Tibial nerve (tissue), 4 donors: ENCODE results near the gene TTC21B. TPM values are rescaled to one million over a fixed set of nuclear protein-coding genes. Genes with fewer than 3 reads are reported as not detected.

Experiments
- DNase-seq, 2 donors: peaks; one replicate each; pipeline ENCODE4 v3.0.0-alpha.2; 2019; ENCODE audit warnings: low spot score in 2 of 2
- H3K27ac ChIP-seq, 4 donors: fragments of 200-600 bp; sonication (generic) in 3 of 4; one replicate each; pipeline ENCODE4 v1.5.1; 2017 to 2019; ENCODE audit warnings: mild to moderate bottlenecking in 1 of 4
- H3K27me3 ChIP-seq, 2 donors: fragments of 200-600 bp; sonication (generic) in 1 of 2; one replicate each; pipeline versions ENCODE4 v1.5.1 to v1.6.0; 2017 to 2019
- H3K36me3 ChIP-seq, 3 donors: fragments of 200-600 bp; sonication (generic); one replicate each; pipeline ENCODE4 v1.5.1; 2018 to 2019
- H3K4me1 ChIP-seq, 4 donors: fragments of 200-600 bp; sonication (generic) in 3 of 4; one replicate each; pipeline ENCODE4 v1.5.1; 2017 to 2019
- H3K4me3 ChIP-seq, 4 donors: fragments of 200-600 bp; sonication (generic) in 3 of 4; one replicate each; pipeline ENCODE4 v1.5.1; 2017 to 2019; ENCODE audit warnings: mild to moderate bottlenecking in 1 of 4, moderate library complexity in 1 of 4
- H3K9me3 ChIP-seq, 4 donors: fragments of 200-600 bp; sonication (generic) in 3 of 4; one replicate each; pipeline ENCODE4 v1.5.1; 2017 to 2019
- EP300 ChIP-seq, 2 donors: sonication (generic); formaldehyde crosslinking; IDR thresholded peaks; one replicate each; pipeline ENCODE4 v1.6.1; 2017; ENCODE audit warnings: antibody characterized with exemption in 2 of 2, mild to moderate bottlenecking in 1 of 2
- POLR2A ChIP-seq, 2 donors: fragments of 450-650 bp; IDR thresholded peaks; one replicate each; pipeline ENCODE4 v1.6.1; 2017; ENCODE audit warnings: antibody characterized with exemption in 2 of 2, mild to moderate bottlenecking in 2 of 2, moderate library complexity in 2 of 2
- WGBS, 2 donors: methylation state at CpG; one replicate each; pipeline ENCODE4 v1.1.5; 2018; 5-methylcytosine and 5-hydroxymethylcytosine counted together
- total RNA-seq, 4 donors: library from RNA; depleted of rRNA; stranded (reverse); fragments of >200 nt; gene quantifications; one replicate each; pipeline ENCODE4 v1.1.0, GENCODE V29; 2016
- TF ChIP-seq, protein P1 (sequence below), 5 experiments: fragments of 200-600 bp in 3 of 5; fragments of 450-650 bp in 2 of 5; sonication (generic) in 3 of 5; IDR thresholded peaks; one replicate each; pipeline ENCODE4 v1.5.1; 2016 to 2019; ENCODE audit warnings: antibody characterized with exemption in 5 of 5, mild to moderate bottlenecking in 3 of 5, moderate library complexity in 2 of 5

The TTC21B gene
- total RNA-seq, 4 donors from 2014 or later: 39.6 to 58.8 (median 55.9) TPM

DNA sequence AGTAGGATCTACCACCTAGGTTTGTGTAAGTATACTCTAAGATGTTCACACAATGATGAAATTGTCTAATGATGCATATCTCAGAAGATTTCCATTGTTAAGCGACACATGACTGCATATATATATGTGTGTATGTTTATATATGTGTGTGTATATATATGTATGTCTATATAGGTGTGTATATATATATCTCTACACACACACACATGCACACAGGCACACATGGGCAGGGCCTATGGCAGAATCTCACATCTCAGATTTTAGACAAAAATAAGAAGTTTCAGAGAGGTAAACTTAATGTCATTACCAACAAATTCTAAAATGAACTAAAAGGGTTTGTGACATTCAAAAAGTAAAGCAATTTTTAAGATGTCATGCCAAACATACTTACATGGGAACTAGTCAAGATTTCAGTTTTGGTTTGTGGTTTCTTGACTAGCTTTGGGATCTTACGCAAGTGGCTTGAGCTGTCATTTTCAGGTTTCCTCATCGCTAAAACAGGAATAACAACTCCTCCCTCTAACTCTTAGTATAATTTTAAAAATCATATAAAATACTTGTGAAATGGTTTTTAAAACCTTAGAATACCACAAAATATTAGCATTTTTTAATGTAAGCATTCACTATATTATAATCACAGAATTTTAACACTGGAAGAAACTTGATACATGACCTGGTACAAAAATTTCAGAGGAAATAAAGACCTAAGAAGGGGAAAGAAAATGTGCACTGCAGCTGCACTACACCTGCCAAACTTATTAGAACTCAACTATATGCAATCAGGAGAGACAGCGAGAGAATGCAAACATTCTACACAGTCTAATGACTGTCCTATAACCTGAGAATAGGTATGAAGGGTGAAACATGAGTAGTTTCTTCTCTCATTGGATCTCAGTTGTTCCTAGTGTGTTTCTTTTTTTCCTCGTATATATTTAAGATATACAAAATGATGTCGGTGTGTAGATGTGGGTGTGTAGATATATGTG is 75.7 kb downstream of the TTC21B start:
- Histone ChIP-seq H3K27me3 (no peaks in the 10 kb centered on the region), H3K9me3 (no peaks in the 10 kb centered on the region), H3K4me3 (no peak overlapping the region), H3K36me3 (peaks cover 0 to 39% (median 0%) of the 10 kb centered on the region in 3 donors), H3K4me1 (no peaks in the 10 kb centered on the region), H3K27ac (no peak overlapping the region)
- no peak for DNase-seq
- TF ChIP-seq EP300 (IDR thresholded peaks at IDR 0.05): no peak
- TF ChIP-seq, protein P1, sequence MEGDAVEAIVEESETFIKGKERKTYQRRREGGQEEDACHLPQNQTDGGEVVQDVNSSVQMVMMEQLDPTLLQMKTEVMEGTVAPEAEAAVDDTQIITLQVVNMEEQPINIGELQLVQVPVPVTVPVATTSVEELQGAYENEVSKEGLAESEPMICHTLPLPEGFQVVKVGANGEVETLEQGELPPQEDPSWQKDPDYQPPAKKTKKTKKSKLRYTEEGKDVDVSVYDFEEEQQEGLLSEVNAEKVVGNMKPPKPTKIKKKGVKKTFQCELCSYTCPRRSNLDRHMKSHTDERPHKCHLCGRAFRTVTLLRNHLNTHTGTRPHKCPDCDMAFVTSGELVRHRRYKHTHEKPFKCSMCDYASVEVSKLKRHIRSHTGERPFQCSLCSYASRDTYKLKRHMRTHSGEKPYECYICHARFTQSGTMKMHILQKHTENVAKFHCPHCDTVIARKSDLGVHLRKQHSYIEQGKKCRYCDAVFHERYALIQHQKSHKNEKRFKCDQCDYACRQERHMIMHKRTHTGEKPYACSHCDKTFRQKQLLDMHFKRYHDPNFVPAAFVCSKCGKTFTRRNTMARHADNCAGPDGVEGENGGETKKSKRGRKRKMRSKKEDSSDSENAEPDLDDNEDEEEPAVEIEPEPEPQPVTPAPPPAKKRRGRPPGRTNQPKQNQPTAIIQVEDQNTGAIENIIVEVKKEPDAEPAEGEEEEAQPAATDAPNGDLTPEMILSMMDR (IDR thresholded peaks at IDR 0.05): no peak
- no peak for TF ChIP-seq POLR2A (IDR thresholded peaks at IDR 0.05)
- WGBS, 2 donors: 84 to 88% methylated on average over 6 of the region's 6 CpGs

DNA sequence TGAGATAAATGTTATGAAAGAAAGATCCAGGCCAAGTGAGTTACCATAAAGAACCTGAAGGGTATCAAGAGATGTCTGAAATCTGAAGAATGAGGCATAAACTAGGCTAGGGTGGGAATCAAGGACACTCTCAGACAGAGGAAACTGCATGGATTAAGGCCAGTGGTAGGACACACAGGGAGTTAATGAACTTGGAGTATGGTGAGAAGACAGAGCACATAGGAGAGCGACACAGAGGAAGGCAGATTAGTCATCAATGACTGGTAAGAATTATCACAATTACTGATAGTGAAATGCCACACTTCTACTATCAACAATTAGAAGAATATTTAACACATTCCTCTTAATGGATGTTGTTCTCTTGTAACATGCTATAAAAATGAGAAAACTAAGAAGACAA is 76.9 kb downstream of the TTC21B start:
- 42 to 45% methylated on average over 1 of the region's 1 CpG for WGBS, 2 donors
- H3K27me3 ChIP-seq: no peaks in the 10 kb centered on the region
- no peak for DNase-seq
- H3K9me3 ChIP-seq: no peaks in the 10 kb centered on the region
- no peak for TF ChIP-seq POLR2A (IDR thresholded peaks at IDR 0.05)
- peaks cover 0 to 48% (median 0%) of the 10 kb centered on the region in 3 donors for H3K36me3 ChIP-seq
- no peak overlapping the region for H3K4me3 ChIP-seq
- no peaks in the 10 kb centered on the region for H3K4me1 ChIP-seq
- H3K27ac ChIP-seq: no peak overlapping the region

DNA sequence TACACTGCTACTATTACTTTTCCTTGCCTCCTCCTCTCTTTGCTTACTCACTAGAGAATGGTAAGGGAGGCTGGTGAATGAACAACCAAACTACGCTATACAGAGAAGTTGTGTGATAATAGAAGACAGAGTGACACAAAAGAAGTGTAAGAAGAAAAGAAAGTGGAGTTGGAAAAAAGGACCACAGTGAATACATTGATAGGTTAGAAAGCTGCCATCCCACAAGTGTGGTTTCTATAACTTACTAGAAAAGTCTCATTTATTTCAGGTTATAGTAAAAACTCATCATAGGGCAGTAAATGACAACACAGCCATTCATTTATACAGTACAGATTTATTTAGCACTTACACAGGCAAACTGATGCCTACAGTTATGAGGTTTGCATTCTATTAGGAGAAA is 77.3 kb downstream of the TTC21B start:
- TF ChIP-seq, protein P1 (IDR thresholded peaks at IDR 0.05): no peak
- TF ChIP-seq EP300 (IDR thresholded peaks at IDR 0.05) (no peak), POLR2A (IDR thresholded peaks at IDR 0.05) (no peak)
- H3K27ac ChIP-seq: no peak overlapping the region
- no peaks in the 10 kb centered on the region for H3K9me3 ChIP-seq
- 84 to 91% methylated on average over 1 of the region's 1 CpG for WGBS, 2 donors
- peaks cover 0 to 52% (median 0%) of the 10 kb centered on the region in 3 donors for H3K36me3 ChIP-seq
- H3K27me3 ChIP-seq: no peaks in the 10 kb centered on the region
- H3K4me1 ChIP-seq: no peaks in the 10 kb centered on the region
- no peak overlapping the region for H3K4me3 ChIP-seq
- no peak for DNase-seq

DNA sequence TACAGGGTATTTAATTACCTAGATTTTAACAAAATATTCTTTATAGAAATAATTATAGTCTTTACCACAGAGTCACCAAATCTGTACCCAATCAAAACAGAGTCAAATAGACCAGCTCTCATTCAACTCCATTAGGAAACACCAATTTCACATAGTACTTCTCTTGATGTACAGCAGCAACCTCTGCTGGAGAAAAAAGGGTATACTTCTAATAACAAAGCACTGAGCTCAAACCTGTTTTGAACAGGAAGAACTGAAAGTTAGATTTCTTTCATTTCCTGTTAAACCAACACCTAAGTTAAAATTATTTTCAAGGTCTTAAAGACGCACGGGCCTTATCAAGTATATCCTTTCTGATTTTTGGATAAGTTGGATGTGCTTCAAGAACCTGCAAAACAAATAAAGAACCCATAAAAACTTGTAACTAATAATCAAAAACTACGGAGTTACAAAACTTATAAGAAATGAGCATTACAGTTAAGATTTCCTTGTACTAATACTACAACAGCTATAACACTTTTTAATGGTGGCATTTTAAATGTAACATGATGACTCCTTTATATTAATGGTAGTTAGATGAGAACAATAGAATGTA is 79.0 kb downstream of the TTC21B start:
- no peaks in the 10 kb centered on the region for H3K27me3 ChIP-seq
- no peak overlapping the region for H3K27ac ChIP-seq
- no peak overlapping the region for H3K4me3 ChIP-seq
- no peaks in the 10 kb centered on the region for H3K4me1 ChIP-seq
- TF ChIP-seq, protein P1 (IDR thresholded peaks at IDR 0.05): peak; percentile 41 to 64 (median 52)
- TF ChIP-seq POLR2A (IDR thresholded peaks at IDR 0.05) (no peak), EP300 (IDR thresholded peaks at IDR 0.05) (no peak)
- peaks cover 0 to 47% (median 0%) of the 10 kb centered on the region in 3 donors for H3K36me3 ChIP-seq
- no peaks in the 10 kb centered on the region for H3K9me3 ChIP-seq
- WGBS, 2 donors: 59 to 60% methylated on average over 3 of the region's 3 CpGs
- peak in 1 of 2 donors; percentile 23 for DNase-seq

DNA sequence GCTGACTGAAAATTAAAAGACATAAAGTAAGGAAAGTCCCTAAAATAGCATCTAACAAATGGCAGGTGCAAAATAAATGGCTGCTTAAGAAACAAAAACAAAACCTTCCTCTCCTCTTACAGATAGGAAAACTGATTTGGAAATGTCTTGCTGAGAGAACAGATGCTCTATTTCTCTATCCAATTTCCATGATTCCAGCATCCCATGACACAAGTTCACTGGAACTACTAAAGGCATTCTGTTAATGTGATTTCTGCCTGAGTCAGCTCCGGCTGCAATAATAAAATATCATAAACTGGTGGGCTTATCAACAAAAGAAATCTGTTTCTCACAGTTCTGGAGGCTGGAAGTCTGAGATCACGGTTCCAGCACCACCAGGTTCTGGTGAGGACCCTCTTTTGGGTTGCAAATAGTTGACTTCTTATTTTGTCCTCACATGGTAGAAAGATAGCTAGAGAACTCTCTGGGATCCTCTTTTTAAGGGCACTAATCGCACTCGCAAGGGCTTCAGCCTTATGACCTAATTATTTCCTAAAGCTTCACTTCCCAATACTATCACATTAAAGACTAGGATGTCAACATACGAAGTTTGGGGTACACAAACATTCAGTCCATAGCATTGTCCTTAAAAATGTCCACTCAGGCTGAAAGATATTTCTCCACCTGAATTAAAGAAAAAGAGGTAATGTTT is 81.3 kb downstream of the TTC21B start:
- H3K27ac ChIP-seq: no peak overlapping the region
- no peaks in the 10 kb centered on the region for H3K9me3 ChIP-seq
- H3K27me3 ChIP-seq: no peaks in the 10 kb centered on the region
- H3K36me3 ChIP-seq: peaks cover 0 to 39% (median 0%) of the 10 kb centered on the region in 3 donors
- WGBS, 2 donors: 91 to 93% methylated on average over 5 of the region's 5 CpGs
- TF ChIP-seq POLR2A (IDR thresholded peaks at IDR 0.05): no peak
- TF ChIP-seq EP300 (IDR thresholded peaks at IDR 0.05): no peak
- TF ChIP-seq, protein P1 (IDR thresholded peaks at IDR 0.05): no peak
- no peak for DNase-seq
- no peak overlapping the region for H3K4me3 ChIP-seq
- peaks cover 0 to 16% (median 0%) of the 10 kb centered on the region in 4 donors for H3K4me1 ChIP-seq
